GM12878 (cell line): Measurements from ENCODE around the gene EBP.

Source experiments
- BMI1 ChIP-seq: fragments of 450-650 bp; IDR thresholded peaks from 2 replicates; pipeline ENCODE4 v1.6.1; 2016; ENCODE audit warnings: mild to moderate bottlenecking, moderate library complexity, borderline replicate concordance
- BRCA1 ChIP-seq: IDR thresholded peaks from 2 replicates; pipeline ENCODE4 v1.6.1; 2011; ENCODE audit warnings: low read depth, low read length, improper control_type of control experiment
- CTCF ChIP-seq, 3 experiments: IDR thresholded peaks in 2 of 3; conservative IDR thresholded peaks in 1 of 3; 2 replicates each; pipeline ENCODE4 v1.5.1; 2011; ENCODE audit warnings: low read depth in 3 of 3, low read length in 3 of 3, mild to moderate bottlenecking in 3 of 3, control low read depth in 2 of 3, moderate library complexity in 2 of 3, inconsistent platforms in 1 of 3, mixed read lengths in 1 of 3; ENCODE audit not compliant: control insufficient read depth in 2 of 3, insufficient read depth in 1 of 3; ENCODE audit errors: extremely low read depth in 1 of 3
- NR2F1 ChIP-seq: fragments of 450-650 bp; conservative IDR thresholded peaks from 2 replicates; pipeline ENCODE4 v1.6.1; 2017; ENCODE audit warnings: mild to moderate bottlenecking
- POLR2A ChIP-seq: IDR thresholded peaks from 2 replicates; pipeline ENCODE4 v1.6.1; 2011; ENCODE audit warnings: low read depth, mild to moderate bottlenecking, low read length
- SMC3 ChIP-seq: IDR thresholded peaks from 2 replicates; pipeline ENCODE4 v1.6.1; 2011; ENCODE audit warnings: low read length, improper control_type of control experiment, borderline replicate concordance
- SUPT20H ChIP-seq: IDR thresholded peaks from 2 replicates; pipeline ENCODE4 v1.6.1; 2011; ENCODE audit warnings: low read depth, mild to moderate bottlenecking, low read length, moderate library complexity, borderline replicate concordance; ENCODE audit not compliant: control insufficient read depth
- TARDBP ChIP-seq: IDR thresholded peaks from 2 replicates; pipeline ENCODE4 v1.6.1; 2016; ENCODE audit warnings: borderline replicate concordance
- TF ChIP-seq, protein P1 (sequence below): IDR thresholded peaks from 2 replicates; pipeline ENCODE4 v1.6.1; 2011; ENCODE audit warnings: low read depth, low read length, improper control_type of control experiment, borderline replicate concordance
- TF ChIP-seq, protein P2 (sequence below): IDR thresholded peaks from 2 replicates; pipeline ENCODE4 v1.6.1; 2012; ENCODE audit warnings: low read depth, low read length, improper control_type of control experiment
- TF ChIP-seq, protein P3 (sequence below): fragments of 450-650 bp; IDR thresholded peaks from 2 replicates; pipeline ENCODE4 v1.6.1; 2017; ENCODE audit warnings: borderline replicate concordance

DNA sequence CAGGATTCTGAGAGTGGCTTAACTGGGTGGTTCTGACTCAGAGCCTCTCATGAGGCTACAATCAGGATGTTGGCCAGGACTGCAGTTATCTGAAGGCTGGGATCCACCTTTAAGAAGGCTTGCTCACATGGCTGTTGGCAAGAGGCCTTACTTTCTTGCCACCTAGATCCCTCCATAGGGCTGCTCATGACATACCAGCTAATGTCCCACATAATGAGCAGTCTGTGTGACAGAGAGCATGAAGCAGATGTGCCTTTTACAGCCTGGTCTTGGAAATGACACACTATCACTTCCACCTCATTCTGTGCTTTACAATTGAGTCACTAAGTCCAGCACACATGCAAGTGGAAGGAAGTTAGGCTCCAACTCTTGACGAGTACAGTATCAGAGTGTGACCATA, 48.4 kb downstream of the EBP start:
- no peak for TF ChIP-seq BRCA1
- 0 out of 2 replicates have a peak, but pooled peaks have one; percentile 17 for TF ChIP-seq POLR2A
- TF ChIP-seq NR2F1: no peak
- TF ChIP-seq, protein P1, sequence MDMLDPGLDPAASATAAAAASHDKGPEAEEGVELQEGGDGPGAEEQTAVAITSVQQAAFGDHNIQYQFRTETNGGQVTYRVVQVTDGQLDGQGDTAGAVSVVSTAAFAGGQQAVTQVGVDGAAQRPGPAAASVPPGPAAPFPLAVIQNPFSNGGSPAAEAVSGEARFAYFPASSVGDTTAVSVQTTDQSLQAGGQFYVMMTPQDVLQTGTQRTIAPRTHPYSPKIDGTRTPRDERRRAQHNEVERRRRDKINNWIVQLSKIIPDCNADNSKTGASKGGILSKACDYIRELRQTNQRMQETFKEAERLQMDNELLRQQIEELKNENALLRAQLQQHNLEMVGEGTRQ: no peak
- TF ChIP-seq SMC3: no peak
- TF ChIP-seq, protein P2, sequence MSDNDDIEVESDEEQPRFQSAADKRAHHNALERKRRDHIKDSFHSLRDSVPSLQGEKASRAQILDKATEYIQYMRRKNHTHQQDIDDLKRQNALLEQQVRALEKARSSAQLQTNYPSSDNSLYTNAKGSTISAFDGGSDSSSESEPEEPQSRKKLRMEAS: no peak
- TF ChIP-seq BMI1: no peak
- TF ChIP-seq CTCF (IDR thresholded peaks at IDR 0.05 in 2 of 3, conservative IDR thresholded peaks at IDR 0.05 in 1 of 3; ENCODE audit: control insufficient read depth in 2 of 3, extremely low read depth in 1 of 3, insufficient read depth in 1 of 3, low read depth in 3 of 3, low read length in 3 of 3): no peak
- TF ChIP-seq, protein P3, sequence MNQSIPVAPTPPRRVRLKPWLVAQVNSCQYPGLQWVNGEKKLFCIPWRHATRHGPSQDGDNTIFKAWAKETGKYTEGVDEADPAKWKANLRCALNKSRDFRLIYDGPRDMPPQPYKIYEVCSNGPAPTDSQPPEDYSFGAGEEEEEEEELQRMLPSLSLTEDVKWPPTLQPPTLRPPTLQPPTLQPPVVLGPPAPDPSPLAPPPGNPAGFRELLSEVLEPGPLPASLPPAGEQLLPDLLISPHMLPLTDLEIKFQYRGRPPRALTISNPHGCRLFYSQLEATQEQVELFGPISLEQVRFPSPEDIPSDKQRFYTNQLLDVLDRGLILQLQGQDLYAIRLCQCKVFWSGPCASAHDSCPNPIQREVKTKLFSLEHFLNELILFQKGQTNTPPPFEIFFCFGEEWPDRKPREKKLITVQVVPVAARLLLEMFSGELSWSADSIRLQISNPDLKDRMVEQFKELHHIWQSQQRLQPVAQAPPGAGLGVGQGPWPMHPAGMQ: no peak
- TF ChIP-seq TARDBP: no peak
- no peak for TF ChIP-seq SUPT20H
